GM12878 (cell line): Measurements from ENCODE around the gene KLK3. TPM values are rescaled to one million over a fixed set of nuclear protein-coding genes. Genes with fewer than 3 reads are reported as not detected.
A peak's percentile ranks its signal among the peaks of the same experiment; 100 is the strongest.

Experiments used
- ATAC-seq: fragments of 200-7000 bp; cut with Tn5 transposase; 3 replicates; pipeline ENCODE4 v1.9.1; 2020; ENCODE audit warnings: mild to moderate bottlenecking, moderate library complexity
- BruUV-seq: library from RNA; stranded (reverse); fragments of 400-500 nt; replicated peaks from 2 replicates; lab custom pipeline; 2021; lab: Mats Ljungman, UMichigan
- CTCF ChIA-PET: fragments of 300-600 bp; sonication (Branson Sonifier 250); formaldehyde crosslinking; extraction: SDS; loops from one replicate; lab custom pipeline; 2021; ENCODE audit warnings: inconsistent platforms; lab: Yijun Ruan, JAX
- POLR2A ChIA-PET: fragments of 350-600 bp; formaldehyde crosslinking; extraction: SDS; loops from one replicate; lab custom pipeline; 2021; ENCODE audit warnings: inconsistent platforms; lab: Charles Lee
- RAD21 ChIA-PET: fragments of 300-600 bp; sonication (Branson Sonifier 250); formaldehyde crosslinking; loops from one replicate; lab custom pipeline; 2023; ENCODE audit warnings: antibody characterized with exemption; ENCODE audit not compliant: unreplicated experiment; lab: Charles Lee
- SMC1A ChIA-PET: fragments of 300-600 bp; sonication (Branson Sonifier 250); formaldehyde crosslinking; loops from one replicate; lab custom pipeline; 2023; ENCODE audit not compliant: unreplicated experiment, uncharacterized antibody; lab: Charles Lee
- DNase-seq: peaks from one replicate; pipeline ENCODE4 v3.0.0-alpha.2; 2011; ENCODE audit warnings: low read depth, low spot score
- FAIRE-seq: peaks from 3 replicates; lab custom pipeline; 2011; peaks lifted over from hg19 to GRCh38; lab: Jason Lieb, UNC
- H2AFZ ChIP-seq: 2 replicates; pipeline ENCODE4 v1.6.0; 2011; ENCODE audit warnings: low read depth, low read length, control low read depth; ENCODE audit not compliant: control insufficient read depth
- H3K27ac ChIP-seq: 2 replicates; pipeline ENCODE4 v1.5.1; 2011; ENCODE audit warnings: control low read depth; ENCODE audit not compliant: control insufficient read depth, insufficient read depth
- H3K27me3 ChIP-seq, 2 experiments: replicated peaks in 1 of 2; 2 replicates each; pipeline versions ENCODE4 v1.6.0 to v1.6.1; 2011; ENCODE audit warnings: low read length in 1 of 2; ENCODE audit not compliant: control insufficient read depth in 2 of 2, insufficient read depth in 2 of 2
- H3K36me3 ChIP-seq, 2 experiments: 2 replicates each; pipeline ENCODE4 v1.5.1; 2011; ENCODE audit warnings: low read length in 1 of 2; ENCODE audit not compliant: control insufficient read depth in 2 of 2, insufficient read depth in 2 of 2
- H3K4me1 ChIP-seq: 2 replicates; pipeline ENCODE4 v1.6.1; 2011; ENCODE audit warnings: mild to moderate bottlenecking, low read length, moderate library complexity, mixed read lengths; ENCODE audit not compliant: control insufficient read depth, insufficient read depth
- H3K4me2 ChIP-seq: 2 replicates; pipeline ENCODE4 v1.6.0; 2011; ENCODE audit warnings: control low read depth; ENCODE audit not compliant: control insufficient read depth, insufficient read depth
- H3K4me3 ChIP-seq: fragments of 200-600 bp; sonication (generic); 2 replicates; pipeline ENCODE4 v1.5.1; 2016
- H3K79me2 ChIP-seq: 2 replicates; pipeline ENCODE4 v1.6.0; 2011; ENCODE audit warnings: low read length; ENCODE audit not compliant: control insufficient read depth, insufficient read depth
- H3K9ac ChIP-seq: 2 replicates; pipeline ENCODE4 v1.8.0; 2011; ENCODE audit warnings: low read length, control low read depth, mixed read lengths; ENCODE audit not compliant: control insufficient read depth, insufficient read depth
- H3K9me3 ChIP-seq: replicated peaks from 3 replicates; pipeline ENCODE4 v1.5.1; 2011; ENCODE audit warnings: mild to moderate bottlenecking, low read length; ENCODE audit not compliant: control insufficient read depth, insufficient read depth
- H4K20me1 ChIP-seq: 2 replicates; pipeline ENCODE4 v1.6.0; 2011; ENCODE audit not compliant: control insufficient read depth, insufficient read depth
- MXI1 ChIP-seq: fragments of 150-350 bp; IDR thresholded peaks from 2 replicates; pipeline ENCODE4 v1.6.1; 2011; ENCODE audit warnings: low read depth, mild to moderate bottlenecking, inconsistent platforms, low read length, improper control_type of control experiment
- POU2F2 ChIP-seq: IDR thresholded peaks from 3 replicates; pipeline ENCODE4 v1.6.1; 2011; ENCODE audit warnings: low read depth, mild to moderate bottlenecking, low read length, borderline replicate concordance
- RUNX3 ChIP-seq: IDR thresholded peaks from 2 replicates; pipeline ENCODE4 v1.6.1; 2012; ENCODE audit warnings: low read length, inconsistent platforms
- SMARCA5 ChIP-seq: fragments of 450-650 bp; IDR thresholded peaks from 2 replicates; pipeline ENCODE4 v1.6.1; 2017; ENCODE audit warnings: mild to moderate bottlenecking
- STAT3 ChIP-seq: IDR thresholded peaks from 2 replicates; pipeline ENCODE4 v1.6.1; 2011; ENCODE audit warnings: low read depth, low read length, improper control_type of control experiment
- TAF1 ChIP-seq: IDR thresholded peaks from 2 replicates; pipeline ENCODE4 v1.6.1; 2011; ENCODE audit warnings: mild to moderate bottlenecking, low read depth, low read length, borderline replicate concordance
- WGBS: methylation state at CpG from one replicate; pipeline ENCODE4 v1.1.6; 2016; ENCODE audit warnings: low lambda C conversion rate; ENCODE audit not compliant: insufficient replicate concordance, insufficient coverage; ENCODE audit errors: missing lambda C conversion rate; 5-methylcytosine and 5-hydroxymethylcytosine counted together
- in situ Hi-C: fragments of 300-500 bp; cut with MboI; formaldehyde crosslinking; loops from 9 replicates; pipeline ENCODE4 v1.14.3; 2018; ENCODE audit warnings: mixed read lengths
- intact Hi-C: fragments of 100-400 bp; cut with micrococcal nuclease; formaldehyde crosslinking; loops from one replicate; pipeline ENCODE4 v1.14.2; 2022; ENCODE audit not compliant: unreplicated experiment
- polyA plus RNA-seq, 11 experiments: library from polyadenylated mRNA; depleted of rRNA in 4 of 11; unstranded in 6 of 11; stranded (reverse) in 5 of 11; fragments of >200 nt; fragmentation: Nextera tagmentation in 4 of 11; fragmentation: Illumina TruSeq in 1 of 11; extraction: Ambion mirVana in 4 of 11; extraction: Trizol in 1 of 11; gene quantifications; 1 replicate in 1 of 11; 2 replicates in 10 of 11; pipeline versions ENCODE4 v1.2.1 to v1.2.3, GENCODE V29; 2011 to 2016; ENCODE audit warnings: inconsistent platforms in 2 of 11, missing spikeins in 2 of 11, low read depth in 1 of 11
- total RNA-seq, 4 experiments: library from RNA; depleted of rRNA in 3 of 4; stranded (reverse); fragments of >200 nt in 3 of 4; fragmentation: Illumina TruSeq in 1 of 4; extraction: Trizol in 1 of 4; gene quantifications; 2 replicates each; pipeline versions ENCODE4 v1.2.1 to v1.2.3, GENCODE V29; 2013 to 2021
- TF ChIP-seq, protein P1 (sequence below): fragments of 450-650 bp; formaldehyde crosslinking; IDR thresholded peaks from 2 replicates; pipeline ENCODE4 v1.4.0; 2020; ENCODE audit warnings: mild to moderate bottlenecking, moderate library complexity
- TF ChIP-seq, protein P2 (sequence below): IDR thresholded peaks from 2 replicates; pipeline ENCODE4 v1.6.1; 2011; ENCODE audit warnings: low read depth, mild to moderate bottlenecking, low read length, moderate library complexity, borderline replicate concordance; ENCODE audit errors: extremely low read depth
- TF ChIP-seq, protein P3 (sequence below): fragments of 450-650 bp; IDR thresholded peaks from 2 replicates; pipeline ENCODE4 v1.6.1; 2014; ENCODE audit warnings: mild to moderate bottlenecking
- TF ChIP-seq, protein P4 (sequence below): IDR thresholded peaks from 2 replicates; pipeline ENCODE4 v1.6.1; 2012; ENCODE audit warnings: improper control_type of control experiment, low read depth, low read length; ENCODE audit not compliant: insufficient replicate concordance

KLK3 gene
- total and polyA plus RNA-seq, 10 of the 15 experiments (the other 5 are each of a cell fraction or from before 2014, with no cell fraction given): 0.31 TPM; not detected in 9

DNA sequence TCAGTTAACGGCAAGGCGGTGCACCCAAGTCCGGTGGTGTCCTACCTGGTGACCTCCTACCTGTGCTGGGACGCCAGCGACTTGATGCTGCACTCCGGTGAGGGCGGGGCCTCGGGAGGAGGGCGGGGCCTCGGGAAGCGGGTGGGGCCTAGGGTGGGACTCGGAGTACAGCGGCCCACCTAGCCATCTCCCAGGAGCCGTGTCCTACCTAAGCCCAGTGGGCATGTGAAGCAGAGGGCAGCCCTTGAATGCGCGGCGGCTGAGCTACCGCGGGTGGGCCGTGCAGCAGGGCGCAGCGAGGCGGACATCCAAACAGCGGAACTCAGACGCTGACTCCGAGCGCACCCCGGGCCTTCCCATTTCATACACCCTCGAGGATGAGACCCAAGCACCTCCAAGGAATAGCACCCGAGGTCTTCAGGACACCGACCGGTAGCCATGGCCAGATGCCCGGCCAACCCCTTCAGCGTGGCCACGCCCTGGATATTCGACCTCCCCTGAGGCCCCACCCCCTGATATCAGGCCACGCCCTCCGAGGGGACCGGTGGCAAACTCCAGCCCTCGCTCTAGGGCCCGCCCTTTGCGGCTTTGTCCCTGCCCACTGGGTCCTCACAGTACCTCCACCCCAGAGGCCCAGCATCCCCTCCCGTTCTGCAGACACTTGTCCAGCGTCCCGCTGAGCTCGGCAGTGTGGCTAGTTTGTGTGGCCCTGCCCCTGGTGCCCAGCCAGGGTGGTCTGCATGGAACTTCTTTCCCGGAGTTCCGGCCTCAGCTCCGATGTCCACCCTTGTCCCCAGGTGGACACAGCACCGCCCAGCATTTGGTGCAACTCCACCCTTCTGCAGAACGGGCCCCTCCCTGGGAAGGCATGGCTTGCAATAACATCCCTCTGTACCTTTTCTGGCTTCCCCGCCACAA, 36.5 kb upstream of the KLK3 start:
- Histone ChIP-seq H3K9me3 (peaks cover 3% of the 10 kb centered on the region; the same call in 2 of the 3 replicates), H3K27me3 (no peaks in the 10 kb centered on the region), H3K4me2 (peak overlapping the region; percentile 84), H3K79me2 (peaks cover 4% of the 10 kb centered on the region), H3K9ac (peak overlapping the region; percentile 57), H3K4me1 (peaks cover 36% of the 10 kb centered on the region), H3K36me3 (no peaks in the 10 kb centered on the region), H4K20me1 (no peaks in the 10 kb centered on the region), H3K27ac (peak overlapping the region; percentile 93), H3K4me3 (peak overlapping the region; percentile 97), H2AFZ (peak overlapping the region; percentile 89)
- ChIA-PET CTCF (interaction anchor here (1.1 to 2.7 kb wide), 3 partner anchors 16 to 79 kb away, joined by 3 to 15 read pairs (median 5); no protein-coding TSS in a partner anchor), SMC1A (interaction anchor here (1.0 to 4.6 kb wide), 2 partner anchors 19 to 80 kb away, joined by 4 to 16 read pairs; no protein-coding TSS in a partner anchor), RAD21 (interaction anchor here (0.6 to 2.0 kb wide), 5 partner anchors 11 to 103 kb away, joined by 3 to 9 read pairs (median 3); no protein-coding TSS in a partner anchor), POLR2A (interaction anchor here (0.6 to 2.0 kb wide), 7 partner anchors 11 to 460 kb away, joined by 3 to 8 read pairs (median 3); no protein-coding TSS in a partner anchor)
- ATAC-seq (peak; percentile 87), FAIRE-seq (peak; percentile 92), DNase-seq (peak; percentile 63)
- WGBS: 9% methylated on average over 47 of the region's 52 CpGs
- in situ Hi-C loops (loop anchor here (10.0 kb wide), 1 partner anchor 547 kb away; the partner anchor contains the start of genes CLDND2 and ETFB), intact Hi-C loops (loop anchor here (1.0 to 2.0 kb wide), 3 partner anchors 14 to 79 kb away; no protein-coding TSS in a partner anchor)
- BruUV-seq: TSS peak; percentile 57
- TF ChIP-seq POU2F2 (peak; percentile 42; the same call in 1 of the 3 replicates), STAT3 (no peak), SMARCA5 (peak; percentile 94), RUNX3 (peak; percentile 38; the same call in 1 of the 2 replicates), MXI1 (peak; percentile 64), TAF1 (0 out of 2 replicates have a peak, but pooled peaks have one; percentile 30)
- TF ChIP-seq, protein P1, sequence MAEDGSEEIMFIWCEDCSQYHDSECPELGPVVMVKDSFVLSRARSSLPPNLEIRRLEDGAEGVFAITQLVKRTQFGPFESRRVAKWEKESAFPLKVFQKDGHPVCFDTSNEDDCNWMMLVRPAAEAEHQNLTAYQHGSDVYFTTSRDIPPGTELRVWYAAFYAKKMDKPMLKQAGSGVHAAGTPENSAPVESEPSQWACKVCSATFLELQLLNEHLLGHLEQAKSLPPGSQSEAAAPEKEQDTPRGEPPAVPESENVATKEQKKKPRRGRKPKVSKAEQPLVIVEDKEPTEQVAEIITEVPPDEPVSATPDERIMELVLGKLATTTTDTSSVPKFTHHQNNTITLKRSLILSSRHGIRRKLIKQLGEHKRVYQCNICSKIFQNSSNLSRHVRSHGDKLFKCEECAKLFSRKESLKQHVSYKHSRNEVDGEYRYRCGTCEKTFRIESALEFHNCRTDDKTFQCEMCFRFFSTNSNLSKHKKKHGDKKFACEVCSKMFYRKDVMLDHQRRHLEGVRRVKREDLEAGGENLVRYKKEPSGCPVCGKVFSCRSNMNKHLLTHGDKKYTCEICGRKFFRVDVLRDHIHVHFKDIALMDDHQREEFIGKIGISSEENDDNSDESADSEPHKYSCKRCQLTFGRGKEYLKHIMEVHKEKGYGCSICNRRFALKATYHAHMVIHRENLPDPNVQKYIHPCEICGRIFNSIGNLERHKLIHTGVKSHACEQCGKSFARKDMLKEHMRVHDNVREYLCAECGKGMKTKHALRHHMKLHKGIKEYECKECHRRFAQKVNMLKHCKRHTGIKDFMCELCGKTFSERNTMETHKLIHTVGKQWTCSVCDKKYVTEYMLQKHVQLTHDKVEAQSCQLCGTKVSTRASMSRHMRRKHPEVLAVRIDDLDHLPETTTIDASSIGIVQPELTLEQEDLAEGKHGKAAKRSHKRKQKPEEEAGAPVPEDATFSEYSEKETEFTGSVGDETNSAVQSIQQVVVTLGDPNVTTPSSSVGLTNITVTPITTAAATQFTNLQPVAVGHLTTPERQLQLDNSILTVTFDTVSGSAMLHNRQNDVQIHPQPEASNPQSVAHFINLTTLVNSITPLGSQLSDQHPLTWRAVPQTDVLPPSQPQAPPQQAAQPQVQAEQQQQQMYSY (CRISPR knock-in tag): no peak
- TF ChIP-seq, protein P2, sequence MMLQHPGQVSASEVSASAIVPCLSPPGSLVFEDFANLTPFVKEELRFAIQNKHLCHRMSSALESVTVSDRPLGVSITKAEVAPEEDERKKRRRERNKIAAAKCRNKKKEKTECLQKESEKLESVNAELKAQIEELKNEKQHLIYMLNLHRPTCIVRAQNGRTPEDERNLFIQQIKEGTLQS: no peak
- TF ChIP-seq, protein P3, sequence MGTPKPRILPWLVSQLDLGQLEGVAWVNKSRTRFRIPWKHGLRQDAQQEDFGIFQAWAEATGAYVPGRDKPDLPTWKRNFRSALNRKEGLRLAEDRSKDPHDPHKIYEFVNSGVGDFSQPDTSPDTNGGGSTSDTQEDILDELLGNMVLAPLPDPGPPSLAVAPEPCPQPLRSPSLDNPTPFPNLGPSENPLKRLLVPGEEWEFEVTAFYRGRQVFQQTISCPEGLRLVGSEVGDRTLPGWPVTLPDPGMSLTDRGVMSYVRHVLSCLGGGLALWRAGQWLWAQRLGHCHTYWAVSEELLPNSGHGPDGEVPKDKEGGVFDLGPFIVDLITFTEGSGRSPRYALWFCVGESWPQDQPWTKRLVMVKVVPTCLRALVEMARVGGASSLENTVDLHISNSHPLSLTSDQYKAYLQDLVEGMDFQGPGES: no peak
- TF ChIP-seq, protein P4, sequence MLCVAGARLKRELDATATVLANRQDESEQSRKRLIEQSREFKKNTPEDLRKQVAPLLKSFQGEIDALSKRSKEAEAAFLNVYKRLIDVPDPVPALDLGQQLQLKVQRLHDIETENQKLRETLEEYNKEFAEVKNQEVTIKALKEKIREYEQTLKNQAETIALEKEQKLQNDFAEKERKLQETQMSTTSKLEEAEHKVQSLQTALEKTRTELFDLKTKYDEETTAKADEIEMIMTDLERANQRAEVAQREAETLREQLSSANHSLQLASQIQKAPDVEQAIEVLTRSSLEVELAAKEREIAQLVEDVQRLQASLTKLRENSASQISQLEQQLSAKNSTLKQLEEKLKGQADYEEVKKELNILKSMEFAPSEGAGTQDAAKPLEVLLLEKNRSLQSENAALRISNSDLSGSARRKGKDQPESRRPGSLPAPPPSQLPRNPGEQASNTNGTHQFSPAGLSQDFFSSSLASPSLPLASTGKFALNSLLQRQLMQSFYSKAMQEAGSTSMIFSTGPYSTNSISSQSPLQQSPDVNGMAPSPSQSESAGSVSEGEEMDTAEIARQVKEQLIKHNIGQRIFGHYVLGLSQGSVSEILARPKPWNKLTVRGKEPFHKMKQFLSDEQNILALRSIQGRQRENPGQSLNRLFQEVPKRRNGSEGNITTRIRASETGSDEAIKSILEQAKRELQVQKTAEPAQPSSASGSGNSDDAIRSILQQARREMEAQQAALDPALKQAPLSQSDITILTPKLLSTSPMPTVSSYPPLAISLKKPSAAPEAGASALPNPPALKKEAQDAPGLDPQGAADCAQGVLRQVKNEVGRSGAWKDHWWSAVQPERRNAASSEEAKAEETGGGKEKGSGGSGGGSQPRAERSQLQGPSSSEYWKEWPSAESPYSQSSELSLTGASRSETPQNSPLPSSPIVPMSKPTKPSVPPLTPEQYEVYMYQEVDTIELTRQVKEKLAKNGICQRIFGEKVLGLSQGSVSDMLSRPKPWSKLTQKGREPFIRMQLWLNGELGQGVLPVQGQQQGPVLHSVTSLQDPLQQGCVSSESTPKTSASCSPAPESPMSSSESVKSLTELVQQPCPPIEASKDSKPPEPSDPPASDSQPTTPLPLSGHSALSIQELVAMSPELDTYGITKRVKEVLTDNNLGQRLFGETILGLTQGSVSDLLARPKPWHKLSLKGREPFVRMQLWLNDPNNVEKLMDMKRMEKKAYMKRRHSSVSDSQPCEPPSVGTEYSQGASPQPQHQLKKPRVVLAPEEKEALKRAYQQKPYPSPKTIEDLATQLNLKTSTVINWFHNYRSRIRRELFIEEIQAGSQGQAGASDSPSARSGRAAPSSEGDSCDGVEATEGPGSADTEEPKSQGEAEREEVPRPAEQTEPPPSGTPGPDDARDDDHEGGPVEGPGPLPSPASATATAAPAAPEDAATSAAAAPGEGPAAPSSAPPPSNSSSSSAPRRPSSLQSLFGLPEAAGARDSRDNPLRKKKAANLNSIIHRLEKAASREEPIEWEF: peak; percentile 1
